GM18858 (cell line): Measurements from ENCODE around the gene EVPL.
"Not testable (repeated sequence)": the region's sequence is repeated elsewhere in the genome, so short reads cannot be mapped to it uniquely, and the experiment has no call there.

Source experiments
- ATAC-seq: cut with Tn5 transposase; IDR thresholded peaks from one replicate; pipeline ENCODE4 v1.9.1; 2021; ENCODE audit not compliant: unreplicated experiment

The EVPL gene

DNA sequence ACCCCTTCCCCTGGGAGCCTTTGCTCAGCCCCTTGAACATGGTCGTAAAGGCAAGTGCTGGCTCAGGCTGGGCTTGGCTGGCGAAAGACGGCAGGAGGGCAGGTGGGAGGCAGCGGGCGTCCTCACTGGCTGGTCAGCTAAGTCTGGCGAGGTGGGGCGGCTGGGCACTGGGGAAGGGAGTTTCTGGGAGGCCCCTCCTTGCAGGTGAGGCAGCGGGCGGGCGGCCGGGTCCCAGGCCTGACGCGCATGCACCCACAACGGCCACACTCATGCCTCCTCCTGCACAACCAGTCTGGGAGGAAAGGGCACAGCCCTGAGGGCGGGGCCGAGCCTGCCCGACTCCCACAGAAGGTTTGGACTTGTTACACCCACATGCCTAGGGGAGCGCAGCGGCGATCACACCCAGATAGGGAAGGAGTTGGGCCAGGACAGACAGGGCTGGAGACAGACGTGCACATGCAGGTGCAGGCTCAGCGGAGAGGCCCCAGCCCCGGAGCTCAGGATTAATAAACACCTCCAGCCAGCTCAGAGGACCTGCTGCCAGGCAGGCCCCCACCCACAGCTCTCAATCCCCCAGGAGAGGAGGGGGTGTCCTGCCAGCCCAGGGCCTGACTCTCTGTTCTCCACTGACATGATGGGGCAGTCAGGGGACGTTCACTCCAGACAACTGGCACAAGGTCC is at the start of gene EVPL:
EVPL (minus strand) TSS at position 148 of the 681 bp plus-strand sequence; CDS start at position 40, 108 bp downstream.
- no peak for ATAC-seq

DNA sequence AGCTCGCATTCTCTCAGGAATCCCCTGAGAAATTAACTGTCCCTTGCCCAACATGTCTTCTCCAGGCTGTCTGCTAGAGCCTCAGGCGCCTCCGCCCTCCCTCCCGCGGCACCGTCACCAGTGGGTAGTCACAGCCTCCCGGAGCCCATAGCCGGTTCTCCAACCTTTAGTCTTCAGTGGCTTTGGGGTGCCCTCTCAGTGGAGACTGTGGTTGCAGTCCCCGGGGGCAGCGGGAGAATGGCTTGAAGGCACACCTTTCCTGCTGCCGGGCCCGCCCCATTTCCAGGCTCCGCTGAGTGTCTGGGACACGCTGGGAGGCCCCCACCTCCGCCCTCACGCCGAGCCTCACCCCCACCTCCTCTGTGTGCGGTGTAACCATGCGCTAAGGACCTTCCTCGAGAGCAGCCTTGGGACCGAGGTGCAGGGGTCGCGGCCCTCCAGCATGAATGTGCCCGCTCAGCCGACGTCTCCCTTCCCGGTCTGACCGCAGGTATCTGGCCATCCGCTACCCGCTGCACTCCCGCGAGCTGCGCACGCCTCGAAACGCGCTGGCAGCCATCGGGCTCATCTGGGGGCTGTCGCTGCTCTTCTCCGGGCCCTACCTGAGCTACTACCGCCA is 49.1 kb upstream of the EVPL start:
- no peak for ATAC-seq

DNA sequence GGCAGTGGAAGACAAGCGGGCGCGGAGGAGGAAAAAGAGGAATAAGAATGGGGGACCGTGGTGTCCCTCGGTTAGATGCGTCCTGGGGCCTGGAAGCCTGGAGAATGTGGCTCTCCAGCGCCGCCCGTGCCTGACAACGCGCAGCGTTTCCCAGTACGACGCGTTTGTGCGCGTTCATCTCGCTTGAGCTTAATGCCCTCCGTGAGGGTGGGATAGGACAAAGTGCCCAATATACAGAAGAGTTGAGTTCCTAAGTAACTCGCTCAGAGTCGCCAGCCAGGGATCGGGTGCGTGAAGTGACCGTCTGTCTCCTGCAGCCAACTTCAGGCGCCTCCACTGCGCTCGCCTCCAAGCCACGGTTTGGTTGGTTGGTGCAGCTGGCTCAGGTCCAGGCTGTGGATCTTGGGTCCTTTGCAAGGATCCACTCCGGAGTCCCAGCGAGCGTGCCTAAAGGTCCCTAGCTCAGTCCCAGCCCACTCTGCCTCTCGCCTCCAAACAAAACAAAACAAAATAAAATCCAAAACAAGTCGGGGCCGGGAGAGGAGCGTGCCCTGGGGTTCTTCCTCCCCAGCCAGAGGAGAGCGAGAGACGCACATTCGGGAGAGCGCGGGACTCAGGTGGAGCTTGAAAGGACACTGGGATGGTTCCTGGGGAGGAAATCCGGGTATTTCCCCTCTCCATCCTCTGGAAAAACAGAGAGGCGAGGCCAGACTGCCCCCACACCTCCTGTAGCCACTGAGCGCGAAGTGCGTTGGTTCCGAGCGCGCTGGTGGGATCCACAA is 48.4 kb upstream of the EVPL start:
- ATAC-seq: no peak

DNA sequence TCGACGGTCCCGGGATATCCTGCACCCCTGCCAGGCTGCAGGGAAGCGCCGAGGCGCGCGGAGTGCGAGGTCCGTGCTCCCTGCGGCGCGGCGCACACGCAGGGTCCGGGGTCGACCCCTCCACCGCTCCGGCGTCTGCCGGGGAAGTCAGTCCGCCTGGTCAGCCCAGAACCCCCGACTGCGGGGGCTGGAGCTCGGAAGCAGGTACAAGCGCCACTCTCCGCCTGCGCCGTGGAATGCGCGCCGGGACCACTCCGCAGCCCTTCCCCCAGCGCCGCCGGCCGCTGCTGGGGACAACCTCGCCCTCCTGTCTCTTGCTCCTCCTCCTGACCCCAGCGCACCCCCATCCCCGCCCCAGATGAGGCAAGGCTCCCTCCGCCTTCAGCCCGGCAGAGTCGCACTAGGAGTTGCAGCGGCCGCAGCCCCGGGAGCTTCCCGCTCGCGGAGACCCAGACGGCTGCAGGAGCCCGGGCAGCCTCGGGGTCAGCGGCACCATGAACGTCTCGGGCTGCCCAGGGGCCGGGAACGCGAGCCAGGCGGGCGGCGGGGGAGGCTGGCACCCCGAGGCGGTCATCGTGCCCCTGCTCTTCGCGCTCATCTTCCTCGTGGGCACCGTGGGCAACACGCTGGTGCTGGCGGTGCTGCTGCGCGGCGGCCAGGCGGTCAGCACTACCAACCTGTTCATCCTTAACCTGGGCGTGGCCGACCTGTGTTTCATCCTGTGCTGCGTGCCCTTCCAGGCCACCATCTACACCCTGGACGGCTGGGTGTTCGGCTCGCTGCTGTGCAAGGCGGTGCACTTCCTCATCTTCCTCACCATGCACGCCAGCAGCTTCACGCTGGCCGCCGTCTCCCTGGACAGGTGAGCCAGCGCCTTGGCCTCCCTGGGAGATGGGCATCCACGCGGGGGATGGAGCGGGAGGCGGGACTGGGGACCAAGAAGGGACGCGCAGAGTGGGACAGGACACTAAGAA is 47.6 kb upstream of the EVPL start, which contains the start of gene GALR2:
GALR2 (plus strand) TSS at position 392 of the 974 bp plus-strand sequence; CDS start at position 495, 103 bp downstream.
- ATAC-seq: no peak

DNA sequence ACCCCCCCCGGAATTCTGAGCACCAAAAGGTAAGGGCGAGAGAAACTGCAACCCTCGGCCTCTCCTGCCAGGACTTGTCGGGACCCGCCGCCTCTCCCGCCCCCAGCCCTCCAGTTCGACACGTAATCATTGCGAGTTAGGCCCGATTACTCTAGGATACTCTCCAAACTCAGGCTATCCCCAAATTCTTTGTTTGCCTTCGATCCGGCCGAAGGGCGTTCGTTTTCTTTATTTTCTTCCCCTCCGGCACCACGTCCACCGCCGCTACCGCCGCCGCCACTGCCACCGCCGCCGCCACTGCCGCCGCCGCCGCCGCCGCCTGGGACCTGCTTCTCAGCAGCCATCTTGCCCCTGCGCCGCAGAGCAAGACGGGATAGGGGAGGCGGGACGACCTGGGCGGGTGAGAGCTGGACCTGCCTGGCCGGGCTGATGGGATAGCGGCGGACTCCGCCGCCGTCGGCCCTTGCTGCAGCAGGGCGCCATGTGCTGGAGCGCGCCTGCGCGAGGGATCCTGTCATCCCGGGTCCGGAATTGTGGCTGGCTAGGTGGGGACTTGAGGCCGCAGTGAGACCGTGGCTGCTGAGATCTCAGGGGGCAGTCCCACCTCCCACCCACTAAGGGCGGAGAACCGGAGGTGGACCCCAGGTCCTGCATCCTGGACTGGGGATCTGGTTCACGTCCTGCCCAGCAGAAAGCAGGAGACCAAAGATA is 45.2 kb upstream of the EVPL start, which contains the start of gene SRP68:
SRP68 (minus strand) TSS at position 370 of the 711 bp plus-strand sequence; CDS start at position 344, 26 bp downstream.
- peak; percentile 56 for ATAC-seq

DNA sequence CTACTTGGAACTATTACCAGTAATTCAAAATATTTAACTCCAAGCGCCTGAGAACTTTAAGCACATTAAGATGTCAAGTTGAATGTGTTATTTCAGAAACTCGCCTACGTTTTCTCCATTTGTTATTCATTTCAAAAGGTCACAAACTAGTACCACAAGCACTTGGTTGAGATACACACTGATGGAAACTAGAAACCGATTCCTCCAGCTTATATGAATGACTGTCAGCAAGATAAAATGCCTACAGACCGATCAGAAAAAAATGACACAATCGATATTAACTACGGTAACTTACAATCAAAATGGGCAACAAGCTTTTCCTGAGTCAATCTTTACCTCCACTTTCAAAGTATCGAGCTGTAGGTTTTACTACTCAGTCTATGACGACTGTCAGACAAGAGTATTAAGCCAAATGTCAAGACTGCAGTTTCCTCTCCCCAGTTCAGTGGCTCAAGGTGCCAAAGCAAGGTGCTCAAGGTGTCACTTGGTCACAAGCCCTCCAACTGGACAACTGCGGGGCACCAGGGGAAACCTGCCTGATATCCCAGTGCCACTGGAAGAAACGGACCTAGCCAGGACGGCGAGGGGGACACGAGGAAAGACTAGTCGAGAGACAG is 44.5 kb upstream of the EVPL start:
- no peak for ATAC-seq

DNA sequence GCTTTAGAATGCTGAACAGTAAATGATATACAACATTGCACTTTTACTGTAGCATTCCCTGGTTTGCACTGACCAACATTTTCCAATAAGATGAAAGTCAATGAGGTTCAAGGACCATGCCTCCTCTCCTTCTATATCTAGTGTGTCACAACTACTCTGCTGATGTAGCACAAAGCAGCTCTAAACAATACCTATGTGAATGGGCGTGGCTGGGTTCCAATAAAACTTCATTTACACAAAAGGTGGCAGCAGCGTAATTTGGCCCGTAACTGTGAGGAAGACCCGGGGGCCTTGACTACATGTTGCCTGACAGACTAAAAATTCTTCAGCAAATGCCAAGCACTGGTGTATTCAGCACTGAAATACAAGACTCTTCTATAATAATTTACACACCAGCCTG is 38.7 kb upstream of the EVPL start:
- ATAC-seq: no peak

DNA sequence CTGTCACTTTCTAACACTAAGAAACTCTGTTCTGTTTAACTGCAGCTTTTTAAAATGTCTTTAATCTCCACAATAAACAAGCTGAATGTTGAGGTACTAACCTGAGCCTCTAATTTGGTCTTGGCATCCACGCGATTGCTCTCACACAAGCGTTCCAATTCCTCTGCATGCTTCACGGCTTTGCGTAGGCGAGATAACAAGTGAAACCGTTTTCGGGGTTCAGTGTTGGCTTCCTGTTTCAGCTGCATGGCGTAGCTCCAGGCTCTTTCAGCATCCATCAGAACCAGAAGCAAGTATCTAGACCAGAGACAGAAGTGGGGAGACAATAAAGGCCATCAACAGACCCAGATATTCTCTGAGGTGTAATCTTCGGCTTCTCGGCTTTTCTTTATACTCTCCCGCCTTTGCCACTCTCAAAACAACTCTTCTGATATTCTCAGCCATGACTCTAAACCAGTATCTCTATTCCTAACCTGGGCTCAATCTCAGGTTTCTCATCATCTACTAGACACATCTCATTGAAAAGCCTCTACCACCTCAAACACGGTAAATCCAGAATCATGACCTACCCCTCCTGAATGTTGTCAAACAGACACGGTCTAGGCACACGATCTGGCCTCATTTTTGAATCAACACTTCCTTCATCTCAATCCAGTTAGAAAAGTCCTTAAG is 36.9 kb upstream of the EVPL start:
- ATAC-seq: no peak

DNA sequence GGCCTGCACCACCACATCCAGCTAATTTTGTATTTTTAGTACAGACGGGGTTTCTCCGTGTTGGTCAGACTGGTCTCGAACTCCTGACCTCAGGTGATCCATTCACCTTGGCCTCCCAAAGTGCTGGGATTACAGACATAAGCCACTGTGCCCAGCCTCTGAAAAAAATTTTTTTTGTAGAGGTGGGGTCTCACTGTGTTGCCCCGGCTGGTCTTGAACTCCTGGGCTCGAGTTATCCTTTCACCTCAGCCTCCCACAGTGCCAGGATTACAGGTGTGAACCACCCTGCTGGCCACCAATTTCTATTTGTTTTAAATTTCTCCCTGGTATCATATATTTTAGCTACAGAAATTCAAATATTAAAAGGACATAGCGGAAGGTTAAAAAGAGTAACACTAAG is 31.2 kb upstream of the EVPL start:
- not testable (repeated sequence) for ATAC-seq

DNA sequence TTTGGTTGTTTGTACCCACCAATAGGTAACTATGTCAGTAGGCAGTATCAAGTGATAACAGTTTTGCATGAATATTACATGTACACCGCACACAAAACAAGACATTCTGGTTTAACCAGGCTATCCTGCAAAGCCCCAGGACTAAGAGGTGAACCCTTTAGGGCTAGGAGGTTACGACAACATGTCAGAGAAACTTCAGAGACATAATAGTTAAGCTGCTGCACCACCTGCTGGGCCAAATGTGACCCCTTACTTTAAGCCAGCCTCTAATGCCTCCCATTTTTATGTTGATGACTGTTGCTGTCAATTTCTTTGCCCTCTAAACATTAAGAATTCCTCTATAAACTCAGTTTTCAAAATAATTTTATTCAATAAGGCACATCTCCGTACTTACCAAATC is 29.8 kb upstream of the EVPL start:
- no peak for ATAC-seq

DNA sequence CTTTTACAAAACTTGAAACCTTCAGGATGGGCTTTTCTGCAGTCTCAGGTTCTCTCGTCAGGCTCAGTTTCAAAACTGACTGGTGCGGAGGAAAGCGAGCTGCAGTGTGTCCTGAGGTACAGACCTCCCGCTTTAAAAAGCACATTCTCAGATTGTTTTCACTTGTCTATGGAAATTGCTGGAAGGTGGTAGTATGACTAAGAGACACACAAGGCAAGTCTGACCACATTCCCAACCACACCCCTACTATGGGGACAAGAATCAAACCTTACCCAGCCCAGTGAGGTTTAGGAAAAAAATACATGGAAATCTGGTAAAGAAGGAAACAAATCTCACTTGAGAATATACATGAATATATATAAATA is 27.0 kb upstream of the EVPL start:
- no peak for ATAC-seq

DNA sequence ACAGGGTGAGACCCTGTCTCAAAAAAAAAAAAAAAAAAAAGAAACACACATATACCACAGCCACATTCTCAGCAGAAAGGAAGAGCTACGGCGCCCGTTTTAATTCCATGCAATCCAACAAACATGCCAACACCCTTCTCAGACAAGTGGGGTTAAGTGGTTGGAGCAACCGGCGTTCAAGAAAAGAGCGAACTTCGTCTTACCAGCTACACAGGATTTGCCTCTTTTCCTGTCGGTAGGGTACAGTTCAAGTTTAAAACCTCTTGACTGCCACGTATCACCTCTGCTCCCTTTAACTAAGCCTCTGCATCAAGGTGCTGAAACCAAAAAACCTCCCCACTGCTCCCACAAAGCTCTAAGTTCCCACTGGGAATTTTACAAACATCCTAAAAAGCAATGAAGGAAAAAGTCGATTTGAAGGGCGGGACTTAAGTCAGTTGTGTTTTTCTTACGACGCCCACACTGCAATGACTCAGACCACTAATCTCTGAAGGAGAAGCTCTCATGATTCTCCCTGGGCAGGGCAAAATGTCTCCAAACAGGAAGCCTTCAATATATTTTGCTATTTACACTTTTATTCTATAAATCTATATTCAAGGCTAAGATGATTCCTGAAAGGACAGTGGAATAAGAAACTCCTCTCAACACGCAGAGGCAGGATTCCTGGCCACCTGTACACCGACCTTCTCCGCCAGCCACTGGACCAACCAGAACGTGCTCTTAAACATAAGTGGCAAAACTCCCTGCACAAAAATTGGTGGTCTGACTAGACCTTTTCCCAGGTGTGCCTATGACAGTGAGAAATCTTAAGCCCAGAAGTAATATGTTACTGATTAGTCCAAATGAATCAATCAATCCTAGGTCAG is 26.4 kb upstream of the EVPL start:
- no peak for ATAC-seq

DNA sequence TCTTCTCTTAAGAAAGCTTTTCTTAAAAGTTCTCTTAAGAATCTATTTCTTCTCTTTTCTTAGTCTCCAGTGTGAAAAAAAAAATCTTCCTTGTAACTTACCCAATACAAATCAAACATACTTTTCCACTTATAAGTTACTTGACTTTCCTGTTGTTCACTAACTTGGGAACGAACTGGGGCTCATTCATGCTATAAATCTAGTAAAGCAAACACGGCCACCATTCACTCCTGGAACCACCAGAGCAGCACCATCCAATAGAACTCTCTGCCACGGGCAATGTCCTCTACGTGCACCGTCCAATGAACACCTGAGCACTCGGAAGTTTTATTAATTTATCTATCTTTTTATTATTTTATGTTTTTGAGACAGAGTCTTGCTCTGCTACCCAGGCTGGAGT is 24.5 kb upstream of the EVPL start:
- no peak for ATAC-seq

DNA sequence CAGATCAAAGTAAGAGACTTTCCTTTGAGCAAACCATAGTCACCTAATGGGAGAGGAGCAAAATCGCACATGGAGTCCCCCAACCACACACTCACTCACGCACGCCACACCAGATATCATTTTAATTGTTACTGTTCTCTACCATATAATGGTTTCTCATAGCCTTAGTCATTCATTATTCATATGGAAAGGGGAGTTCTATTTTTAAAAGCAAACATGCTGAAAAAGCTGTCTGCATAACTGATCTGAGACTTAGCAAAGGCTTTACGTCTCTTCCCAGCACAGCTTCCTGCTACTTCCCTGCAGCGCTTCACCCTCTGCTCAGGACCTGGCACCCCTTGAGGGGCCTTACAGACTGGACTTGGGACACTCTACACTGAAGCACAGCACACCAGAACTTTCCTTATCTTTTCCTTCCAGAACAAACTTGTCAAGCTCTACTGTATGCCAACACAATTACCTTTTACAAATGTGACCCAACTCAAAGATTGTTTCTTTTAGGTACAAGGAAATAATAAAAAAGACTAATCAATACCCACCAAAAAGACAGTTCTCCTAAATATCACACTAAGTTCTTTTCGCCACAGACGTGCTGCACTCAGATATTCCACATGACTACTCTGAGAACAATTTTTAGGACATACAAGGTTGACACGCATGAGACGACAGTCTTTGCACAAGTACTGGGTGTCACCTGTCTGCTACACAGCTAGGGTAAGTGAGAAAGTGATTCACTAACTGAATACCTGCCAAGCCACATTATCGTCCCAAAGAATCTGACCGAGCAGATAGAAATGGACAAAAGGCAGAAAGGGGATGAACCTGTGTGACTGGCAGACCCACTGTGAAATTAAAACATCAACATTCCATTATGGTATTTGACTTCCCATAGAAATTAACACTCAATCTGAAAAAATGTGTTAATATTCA is 23.7 kb upstream of the EVPL start:
- ATAC-seq: no peak

DNA sequence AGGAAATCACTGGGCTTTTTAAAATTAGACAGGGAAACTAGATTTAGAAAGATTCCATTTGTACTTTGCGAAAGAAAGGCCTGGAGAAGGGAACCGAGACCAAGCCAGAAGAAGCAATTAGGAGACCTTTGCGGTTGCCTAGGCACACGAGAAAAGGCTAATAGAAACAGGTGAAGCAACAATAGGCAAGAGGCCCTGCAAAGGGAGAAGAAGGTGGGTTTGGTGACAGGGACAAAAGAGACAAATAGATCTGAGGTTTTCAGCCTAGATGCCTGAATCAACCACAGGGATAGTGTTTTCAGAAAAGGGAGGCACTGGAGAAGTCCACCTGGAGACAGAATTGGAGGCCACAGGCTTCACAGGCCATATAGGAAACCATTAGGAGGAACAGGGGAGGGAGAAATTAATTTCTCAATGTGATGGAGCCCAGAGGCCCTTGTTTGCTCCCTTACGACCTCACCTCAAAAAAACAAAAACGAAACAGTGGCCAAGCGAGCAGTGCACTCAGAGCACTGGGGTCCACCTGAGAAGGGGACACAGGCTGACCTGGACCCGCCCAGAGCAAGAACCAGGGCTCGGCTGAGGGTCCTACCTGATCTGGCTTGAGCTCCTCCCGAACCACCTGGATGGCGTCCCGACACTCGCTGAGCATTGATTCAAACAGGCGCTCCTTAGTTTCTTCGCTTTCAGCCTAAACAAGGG is 22.9 kb upstream of the EVPL start:
- no peak for ATAC-seq

DNA sequence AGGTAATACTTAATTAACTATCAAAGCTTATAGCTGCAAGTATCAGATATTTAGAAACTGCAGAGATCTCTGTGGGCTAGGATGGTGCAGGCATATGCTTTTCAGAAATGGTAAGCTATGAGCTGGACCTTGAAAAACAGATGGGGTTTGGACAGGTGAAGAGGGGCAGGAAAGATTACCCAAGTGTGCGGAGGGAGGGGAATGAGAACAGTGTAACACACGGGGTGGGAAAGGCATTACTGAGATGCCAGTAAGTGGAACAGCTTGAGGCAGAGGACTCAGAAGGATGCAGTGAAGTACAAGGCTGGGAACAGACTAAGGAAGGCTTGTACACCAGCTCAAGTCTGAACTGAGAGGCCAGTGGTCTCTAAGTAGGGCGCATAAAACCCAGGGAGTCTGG is 22.1 kb upstream of the EVPL start:
- no peak for ATAC-seq

DNA sequence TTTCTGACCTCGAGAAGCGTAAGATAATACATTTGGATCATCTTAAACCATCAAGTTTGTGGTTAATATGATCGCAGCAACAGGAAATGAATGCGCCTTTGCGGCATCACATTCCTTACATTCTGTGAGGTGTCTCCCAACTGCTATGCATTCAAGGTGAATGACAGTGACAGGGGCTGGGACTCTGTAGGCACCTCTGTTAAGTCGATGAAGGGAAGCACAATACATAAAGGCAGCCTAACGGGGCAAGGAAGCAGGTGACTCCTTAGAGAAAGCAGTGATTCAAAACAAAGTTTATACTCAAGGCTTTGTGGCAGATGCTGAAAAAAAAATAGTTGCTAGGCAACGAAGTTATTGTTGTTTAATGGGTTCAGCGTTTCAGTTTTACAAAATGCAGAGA is 21.6 kb upstream of the EVPL start:
- no peak for ATAC-seq
